Caco-2 (cell line): ENCODE measurements around the gene RRAS. TPM values are rescaled to one million over a fixed set of nuclear protein-coding genes. Genes with fewer than 3 reads are reported as not detected.
A peak's percentile ranks its signal among the peaks of the same experiment; 100 is the strongest.

Experiments used
- BruUV-seq: library from RNA; stranded (reverse); fragments of 400-500 nt; replicated peaks from 2 replicates; lab custom pipeline; 2021; lab: Mats Ljungman, UMichigan
- CTCF ChIA-PET: fragments of 300-600 bp; sonication (Branson Sonifier 250); formaldehyde crosslinking; loops from one replicate; lab custom pipeline; 2022; ENCODE audit warnings: antibody characterized with exemption; lab: Charles Lee
- POLR2A ChIA-PET: fragments of 300-600 bp; sonication (Branson Sonifier 250); formaldehyde crosslinking; loops from one replicate; lab custom pipeline; 2022; ENCODE audit warnings: antibody characterized with exemption; lab: Charles Lee
- DNase-seq, 2 experiments: peaks; one replicate each; pipeline versions ENCODE4 v3.0.0 to v3.0.0-alpha.2; 2020 to 2022
- H3K27me3 ChIP-seq: replicated peaks from 2 replicates; pipeline ENCODE4 v1.6.0; 2011; ENCODE audit warnings: low read length; ENCODE audit not compliant: control insufficient read depth, insufficient read depth
- H3K36me3 ChIP-seq: 2 replicates; pipeline ENCODE4 v1.5.1; 2011; ENCODE audit warnings: low read length; ENCODE audit not compliant: control insufficient read depth, insufficient read depth
- H3K4me1 ChIP-seq: fragments of 250-450 bp; sonication (Bioruptor Pico); 2 replicates; pipeline ENCODE4 v1.5.1; 2020; ENCODE audit warnings: mild to moderate bottlenecking
- H3K4me3 ChIP-seq: 2 replicates; pipeline ENCODE4 v1.5.1; 2011; ENCODE audit warnings: low read depth, mild to moderate bottlenecking, control low read depth, low read length
- H3K9me3 ChIP-seq: fragments of 250-450 bp; sonication (Bioruptor Pico); 2 replicates; pipeline ENCODE4 v1.5.1; 2020; ENCODE audit warnings: mild to moderate bottlenecking, moderate library complexity
- H3K27ac Mint-ChIP-seq: one replicate; pipeline ENCODE4 v1.8.0; 2022; ENCODE audit warnings: mixed read lengths; ENCODE audit not compliant: unreplicated experiment
- H3K27me3 Mint-ChIP-seq: one replicate; pipeline ENCODE4 v1.8.0; 2022; ENCODE audit warnings: mixed read lengths; ENCODE audit not compliant: insufficient read depth, unreplicated experiment
- H3K36me3 Mint-ChIP-seq: one replicate; pipeline ENCODE4 v1.8.0; 2022; ENCODE audit warnings: mild to moderate bottlenecking, mixed read lengths; ENCODE audit not compliant: insufficient read depth, unreplicated experiment
- H3K4me1 Mint-ChIP-seq: one replicate; pipeline ENCODE4 v1.8.0; 2022; ENCODE audit warnings: low read depth, mixed read lengths; ENCODE audit not compliant: unreplicated experiment
- H3K4me3 Mint-ChIP-seq: one replicate; pipeline ENCODE4 v1.8.0; 2022; ENCODE audit warnings: mild to moderate bottlenecking, moderate library complexity, mixed read lengths; ENCODE audit not compliant: unreplicated experiment
- H3K9me3 Mint-ChIP-seq: one replicate; pipeline ENCODE4 v1.8.0; 2022; ENCODE audit warnings: mixed read lengths; ENCODE audit not compliant: unreplicated experiment
- intact Hi-C: fragments of 100-400 bp; cut with micrococcal nuclease; formaldehyde crosslinking; loops from one replicate; pipeline ENCODE4 v1.10.0; 2022; ENCODE audit not compliant: unreplicated experiment
- total RNA-seq: library from RNA; stranded (reverse); gene quantifications from 2 replicates; pipeline ENCODE4 v1.2.3, GENCODE V29; 2022
- TF ChIP-seq, protein P1 (sequence below), 2 experiments: fragments of 200-600 bp in 1 of 2; IDR thresholded peaks; 1 replicate in 1 of 2; 2 replicates in 1 of 2; pipeline versions ENCODE4 v1.5.1 to v1.8.0; 2011 to 2022; ENCODE audit warnings: antibody characterized with exemption in 1 of 2, control low read depth in 1 of 2, inconsistent platforms in 1 of 2, low read depth in 1 of 2, low read length in 1 of 2, mild to moderate bottlenecking in 1 of 2, moderate library complexity in 1 of 2; ENCODE audit not compliant: insufficient read depth in 1 of 2, severe bottlenecking in 1 of 2, unreplicated experiment in 1 of 2

The RRAS gene
- total RNA-seq, 1 experiment from 2014 or later = 10.6 TPM

DNA sequence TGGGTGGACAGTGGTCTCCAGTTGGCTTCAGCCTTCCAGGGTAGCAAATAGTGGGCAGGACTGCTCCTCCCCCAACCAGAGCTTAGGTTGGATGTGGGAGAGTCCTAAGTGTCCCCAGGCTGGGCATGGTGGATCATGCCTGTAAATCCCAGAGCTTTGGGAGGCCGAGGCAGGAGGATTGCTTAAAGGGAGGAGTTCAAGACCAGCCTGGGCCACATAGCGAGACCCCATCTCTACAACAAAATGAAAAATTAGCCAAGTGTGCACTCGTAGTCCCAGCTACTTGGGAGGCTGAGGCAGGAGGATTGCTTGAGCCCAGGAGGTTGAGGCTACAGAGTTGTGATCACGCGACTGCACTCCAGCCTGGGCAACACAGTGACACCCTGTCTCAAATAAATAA, 7.4 kb downstream of the RRAS start:
- Mint-ChIP-seq H3K27me3 (no peaks in the 10 kb centered on the region), H3K9me3 (no peaks in the 10 kb centered on the region), H3K27ac (peak overlapping the region; percentile 10), H3K36me3 (peaks cover 67% of the 10 kb centered on the region), H3K4me3 (no peak overlapping the region), H3K4me1 (peaks cover 3% of the 10 kb centered on the region)
- ChIA-PET CTCF (no interaction called here), POLR2A (interaction anchor here (0.7 kb wide), 1 partner anchor 10 kb away, joined by 3 read pairs; the partner anchor contains the start of gene SCAF1)
- no peak for DNase-seq
- TF ChIP-seq, protein P1, sequence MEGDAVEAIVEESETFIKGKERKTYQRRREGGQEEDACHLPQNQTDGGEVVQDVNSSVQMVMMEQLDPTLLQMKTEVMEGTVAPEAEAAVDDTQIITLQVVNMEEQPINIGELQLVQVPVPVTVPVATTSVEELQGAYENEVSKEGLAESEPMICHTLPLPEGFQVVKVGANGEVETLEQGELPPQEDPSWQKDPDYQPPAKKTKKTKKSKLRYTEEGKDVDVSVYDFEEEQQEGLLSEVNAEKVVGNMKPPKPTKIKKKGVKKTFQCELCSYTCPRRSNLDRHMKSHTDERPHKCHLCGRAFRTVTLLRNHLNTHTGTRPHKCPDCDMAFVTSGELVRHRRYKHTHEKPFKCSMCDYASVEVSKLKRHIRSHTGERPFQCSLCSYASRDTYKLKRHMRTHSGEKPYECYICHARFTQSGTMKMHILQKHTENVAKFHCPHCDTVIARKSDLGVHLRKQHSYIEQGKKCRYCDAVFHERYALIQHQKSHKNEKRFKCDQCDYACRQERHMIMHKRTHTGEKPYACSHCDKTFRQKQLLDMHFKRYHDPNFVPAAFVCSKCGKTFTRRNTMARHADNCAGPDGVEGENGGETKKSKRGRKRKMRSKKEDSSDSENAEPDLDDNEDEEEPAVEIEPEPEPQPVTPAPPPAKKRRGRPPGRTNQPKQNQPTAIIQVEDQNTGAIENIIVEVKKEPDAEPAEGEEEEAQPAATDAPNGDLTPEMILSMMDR (IDR thresholded peaks at IDR 0.05; ENCODE audit: insufficient read depth in 1 of 2, low read depth in 1 of 2, low read length in 1 of 2, severe bottlenecking in 1 of 2, unreplicated experiment in 1 of 2) = no peak
- H3K27me3 ChIP-seq = no peaks in the 10 kb centered on the region
- intact Hi-C loops = no loop called here
- no peaks in the 10 kb centered on the region for H3K9me3 ChIP-seq
- BruUV-seq = no TSS peak
- no peaks in the 10 kb centered on the region; the same call in 1 of the 2 replicates for H3K36me3 ChIP-seq
- no peak overlapping the region for H3K4me3 ChIP-seq
- peaks cover 7% of the 10 kb centered on the region; the same call in 1 of the 2 replicates for H3K4me1 ChIP-seq

GRCh38 chr19:49631610-49632192, 8.2 kb downstream of the RRAS start:
- CTCF ChIA-PET = interaction anchor here (1.2 kb wide), 1 partner anchor 8 kb away, joined by 6 read pairs; the partner anchor contains the start of gene RRAS
- Histone ChIP-seq H3K4me1 (peaks cover 7% of the 10 kb centered on the region; the same call in 1 of the 2 replicates), H3K36me3 (no peaks in the 10 kb centered on the region; the same call in 1 of the 2 replicates), H3K27me3 (no peaks in the 10 kb centered on the region), H3K9me3 (no peaks in the 10 kb centered on the region), H3K4me3 (no peak overlapping the region)
- BruUV-seq = no TSS peak
- Mint-ChIP-seq H3K36me3 (peaks cover 71% of the 10 kb centered on the region), H3K27me3 (no peaks in the 10 kb centered on the region), H3K27ac (peak overlapping the region; percentile 44), H3K9me3 (no peaks in the 10 kb centered on the region), H3K4me1 (no peaks in the 10 kb centered on the region), H3K4me3 (no peak overlapping the region)
- TF ChIP-seq, protein P1 (IDR thresholded peaks at IDR 0.05; ENCODE audit: insufficient read depth in 1 of 2, low read depth in 1 of 2, low read length in 1 of 2, severe bottlenecking in 1 of 2, unreplicated experiment in 1 of 2) = no peak
- intact Hi-C loops = no loop called here
- no peak for DNase-seq
- POLR2A ChIA-PET = interaction anchor here (0.7 to 1.3 kb wide), 3 partner anchors 9 to 10 kb away, joined by 3 to 10 read pairs (median 4); partner anchors contain the start of genes RRAS and SCAF1

DNA sequence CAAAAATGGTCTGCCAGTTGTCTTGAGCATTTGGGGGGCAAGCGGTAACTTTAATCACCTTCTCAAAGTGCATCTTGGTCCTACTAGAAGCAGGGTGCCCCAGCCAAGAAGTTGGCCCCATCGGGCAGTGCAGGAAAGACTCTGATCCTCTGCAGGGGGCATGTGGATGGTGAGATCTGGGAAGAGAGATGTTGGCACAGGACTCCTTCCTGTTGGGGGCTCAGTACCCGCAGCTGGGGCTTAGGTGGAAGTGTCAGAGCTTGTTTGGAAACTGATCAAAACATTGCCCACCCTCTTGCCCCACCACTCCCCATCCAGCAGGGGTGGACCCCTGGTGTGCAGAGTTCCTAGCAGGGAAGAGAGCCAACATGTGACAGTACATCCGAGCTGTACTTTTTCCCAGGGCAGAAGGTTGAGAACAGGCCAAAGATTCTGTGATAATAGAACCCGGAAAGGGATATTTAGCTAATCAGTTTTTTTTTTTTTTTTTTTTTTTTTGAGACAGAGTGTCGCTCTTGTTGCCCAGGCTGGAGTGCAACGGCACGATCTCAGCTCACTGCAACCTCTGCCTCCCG, 8.8 kb downstream of the RRAS start:
- Histone ChIP-seq H3K9me3 (no peaks in the 10 kb centered on the region), H3K4me1 (peaks cover 7% of the 10 kb centered on the region; the same call in 1 of the 2 replicates), H3K4me3 (no peak overlapping the region), H3K36me3 (no peaks in the 10 kb centered on the region; the same call in 1 of the 2 replicates), H3K27me3 (no peaks in the 10 kb centered on the region)
- Mint-ChIP-seq H3K4me3 (no peak overlapping the region), H3K9me3 (no peaks in the 10 kb centered on the region), H3K36me3 (peaks cover 69% of the 10 kb centered on the region), H3K4me1 (no peaks in the 10 kb centered on the region), H3K27me3 (no peaks in the 10 kb centered on the region), H3K27ac (no peak overlapping the region)
- TF ChIP-seq, protein P1 (IDR thresholded peaks at IDR 0.05; ENCODE audit: insufficient read depth in 1 of 2, low read depth in 1 of 2, low read length in 1 of 2, severe bottlenecking in 1 of 2, unreplicated experiment in 1 of 2) = no peak
- ChIA-PET POLR2A (interaction anchor here (1.1 to 1.3 kb wide), 2 partner anchors 9 to 11 kb away, joined by 4 to 10 read pairs; partner anchors contain the start of genes RRAS and SCAF1), CTCF (interaction anchor here (1.2 kb wide), 1 partner anchor 9 kb away, joined by 6 read pairs; the partner anchor contains the start of gene RRAS)
- BruUV-seq = TSS peak; percentile 39
- intact Hi-C loops = no loop called here
- DNase-seq = no peak
